ENCODE results near the gene NDUFA11.
"Not testable (repeated sequence)": the region's sequence is repeated elsewhere in the genome, so short reads cannot be mapped to it uniquely, and the experiment has no call there.

The NDUFA11 gene

DNA sequence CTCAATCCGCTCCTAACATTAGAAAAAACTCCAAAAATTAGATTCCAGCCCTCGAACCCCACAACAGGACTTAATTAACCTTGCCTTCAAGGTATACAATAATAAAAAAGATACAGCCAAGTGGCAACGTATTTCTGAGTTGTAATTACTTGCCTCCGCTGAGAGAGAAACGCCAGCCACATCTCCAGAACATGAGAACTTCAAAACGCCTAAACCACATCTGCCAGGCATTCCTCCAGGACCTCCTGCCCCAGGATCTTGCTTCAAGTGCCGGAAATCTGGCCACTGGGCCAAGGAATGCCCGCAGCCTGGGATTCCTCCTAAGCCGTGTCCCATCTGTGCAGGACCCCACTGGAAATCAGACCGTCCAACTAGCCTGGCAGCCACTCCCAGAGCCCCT, 49.5 kb downstream of the NDUFA11 start:
- not testable (repeated sequence) for DNase-seq

DNA sequence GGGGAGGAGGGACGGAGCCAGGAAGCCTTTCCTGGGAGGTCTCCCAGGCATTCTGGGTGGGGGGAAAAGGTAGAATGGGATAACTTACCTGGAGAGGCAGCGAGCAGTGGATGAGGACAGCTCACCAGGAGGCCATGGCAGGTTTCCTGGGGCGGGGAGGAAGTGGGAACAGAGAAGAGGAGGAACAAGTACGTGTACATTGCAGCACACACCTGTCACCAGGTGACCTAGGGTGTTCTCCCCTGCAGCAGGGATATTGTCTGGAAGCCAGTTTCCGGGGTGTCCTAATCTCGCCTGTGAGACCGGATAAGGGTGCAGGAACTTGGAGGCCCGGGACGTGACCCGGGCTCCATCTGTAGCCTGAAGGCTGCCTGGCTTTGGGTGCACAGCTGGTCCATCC, 52.3 kb downstream of the NDUFA11 start, which contains the start of gene FUT3:
FUT3 (minus strand) TSS at position 148 of the 400 bp plus-strand sequence.
- no peak for DNase-seq

DNA sequence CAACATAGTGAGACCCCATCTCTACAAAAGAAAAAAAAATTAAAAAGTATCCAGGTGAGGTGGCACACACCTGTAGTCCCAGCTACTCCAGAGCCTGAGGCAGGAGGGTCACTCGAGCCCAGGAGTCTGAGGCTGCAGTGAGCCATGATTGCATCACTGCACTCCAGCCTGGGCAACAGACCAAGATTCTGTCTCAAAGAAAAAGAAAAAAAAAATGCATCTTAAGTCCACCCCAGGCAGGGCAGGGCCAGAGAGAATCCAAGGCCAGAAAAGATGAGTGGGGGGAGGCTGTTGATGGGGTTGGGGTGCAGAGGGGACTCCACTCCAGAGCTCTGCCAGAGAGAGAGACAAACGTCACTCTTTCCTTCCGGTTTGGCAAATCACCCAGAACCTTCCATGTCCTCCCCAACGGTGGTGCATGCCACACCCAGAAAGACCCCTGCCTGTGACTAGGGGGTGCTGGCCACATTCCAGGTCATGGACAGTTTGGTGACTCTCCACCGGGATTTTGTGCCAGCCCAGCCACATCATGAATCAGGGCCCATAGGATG, 52.8 kb downstream of the NDUFA11 start:
- no peak for DNase-seq

DNA sequence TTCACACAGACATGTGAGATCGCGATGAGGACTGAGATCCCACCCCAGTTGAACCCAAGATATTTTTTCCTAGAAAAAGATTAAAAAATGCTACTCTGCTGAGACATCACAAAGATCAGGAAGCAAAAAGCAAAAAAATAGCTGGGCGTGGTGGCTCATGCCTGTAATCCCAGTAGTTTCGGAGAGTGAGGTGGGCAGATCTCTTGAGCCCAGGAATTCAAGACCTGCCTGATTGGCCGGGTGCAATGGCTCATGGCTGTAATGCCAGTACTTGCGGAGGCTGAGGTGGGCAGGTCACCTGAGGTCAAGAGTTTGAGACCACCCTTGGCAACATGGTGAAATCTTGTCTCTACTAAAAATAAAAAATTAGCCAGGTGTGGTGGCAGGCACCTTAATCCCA, 53.4 kb downstream of the NDUFA11 start:
- DNase-seq: no peak

DNA sequence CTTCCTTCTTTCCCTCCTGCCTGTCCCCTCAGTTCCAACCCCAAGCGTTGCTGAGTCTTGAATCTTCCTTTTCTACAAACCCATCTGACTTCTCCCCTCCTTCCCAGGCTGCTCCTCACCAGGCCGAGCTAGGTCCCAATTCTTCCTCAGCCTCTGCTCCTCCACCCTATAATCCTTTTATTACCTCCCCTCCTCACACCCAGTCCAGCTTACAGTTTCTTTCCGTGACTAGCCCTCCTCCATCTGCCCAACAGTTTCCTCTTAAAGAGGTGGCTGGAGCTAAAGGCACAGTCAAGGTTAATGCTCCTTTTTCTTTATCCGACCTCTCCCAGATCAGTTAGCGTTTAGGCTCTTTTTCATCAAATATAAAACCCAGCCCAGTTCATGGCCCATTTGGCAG, 55.0 kb downstream of the NDUFA11 start:
- not testable (repeated sequence) for DNase-seq

DNA sequence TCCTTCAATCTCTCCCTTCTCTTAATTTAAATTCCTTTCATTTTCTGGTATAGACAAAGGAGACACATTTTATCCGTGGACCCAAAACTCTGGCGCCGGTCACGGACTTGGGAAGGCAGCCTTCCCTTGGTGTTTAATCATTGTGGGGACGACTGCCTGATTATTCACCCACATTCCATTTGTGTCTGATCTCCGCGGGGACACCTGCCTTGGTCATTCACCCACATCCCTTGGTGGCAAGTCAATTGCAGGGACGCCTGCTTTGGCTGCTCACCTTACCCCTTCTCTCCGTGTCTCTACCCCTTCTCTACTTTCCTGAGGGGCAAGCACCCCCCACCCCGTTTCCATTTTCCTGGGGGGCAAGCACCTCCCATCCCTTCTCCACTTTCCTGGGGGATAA, 55.7 kb downstream of the NDUFA11 start:
- not testable (repeated sequence) for DNase-seq
